AG09309 (cell line): ENCODE results near the gene ZBTB48.

Source experiments
- DNase-seq: peaks from one replicate; pipeline ENCODE4 v3.0.0-alpha.2; 2010; ENCODE audit warnings: low read depth
- H3K4me3 ChIP-seq: 2 replicates; pipeline ENCODE4 v1.5.1; 2011; ENCODE audit warnings: mild to moderate bottlenecking, low read depth, low read length, moderate library complexity; ENCODE audit not compliant: control insufficient read depth
- CTCF ChIP-seq: IDR thresholded peaks from 2 replicates; pipeline ENCODE4 v1.5.1; 2011; ENCODE audit warnings: mild to moderate bottlenecking, low read depth, low read length, inconsistent platforms; ENCODE audit not compliant: insufficient read depth, control insufficient read depth; ENCODE audit errors: missing control alignments

Gene ZBTB48

GRCh38 chr1:6601923-6602668 is 22.3 kb downstream of the ZBTB48 start:
- DNase-seq, result no peak
- no peak for TF ChIP-seq CTCF

GRCh38 chr1:6602669-6603237 is 23.0 kb downstream of the ZBTB48 start, which contains the start of gene KLHL21:
Gene KLHL21 (minus strand): TSS chr1:6602869. CDS start chr1:6602817, 52 bp downstream.
- no peak for DNase-seq
- H3K4me3 ChIP-seq, result peak within 1 kb of the TSS; percentile 96
- no peak for TF ChIP-seq CTCF

More at GRCh38 chr1:6601923-6602668, 22.3 kb downstream of the ZBTB48 start:
- peak overlapping the region; percentile 96 for H3K4me3 ChIP-seq

- no peak for TF ChIP-seq CTCF
- H3K4me3 ChIP-seq, result peak overlapping the region; percentile 27
- no peak for DNase-seq
Measured at GRCh38 chr1:6603238-6603914, 23.6 kb downstream of the ZBTB48 start.

GRCh38 chr1:6603915-6604558 is 24.2 kb downstream of the ZBTB48 start:
- peak; percentile 4 for TF ChIP-seq CTCF

GRCh38 chr1:6612641-6613360 is 33.0 kb downstream of the ZBTB48 start:
- peak overlapping the region; percentile 75 for H3K4me3 ChIP-seq
- no peak for DNase-seq
- no peak for TF ChIP-seq CTCF

More at GRCh38 chr1:6603915-6604558, 24.2 kb downstream of the ZBTB48 start:
- peak overlapping the region; percentile 27 for H3K4me3 ChIP-seq
- no peak for DNase-seq

- DNase-seq, result peak; percentile 95
Measured at GRCh38 chr1:6613361-6614018, 33.7 kb downstream of the ZBTB48 start, which contains the start of gene PHF13. Gene PHF13 (plus strand): TSS chr1:6613731. CDS start chr1:6614067, 336 bp downstream.

More at GRCh38 chr1:6613361-6614018, 33.7 kb downstream of the ZBTB48 start, which contains the start of gene PHF13:
- TF ChIP-seq CTCF, result no peak
- H3K4me3 ChIP-seq, result peak within 1 kb of the TSS; percentile 82
